NCI-H510A (cell line): ENCODE measurements around the gene CPNE5.

Experiments
- DNase-seq: peaks from one replicate; lab custom pipeline; 2025; lab: John Stamatoyannopoulos, UW

Gene CPNE5

GRCh38 chr6:36745836-36746235 lies 93.4 kb downstream of the CPNE5 start:
- no peak for DNase-seq

DNA sequence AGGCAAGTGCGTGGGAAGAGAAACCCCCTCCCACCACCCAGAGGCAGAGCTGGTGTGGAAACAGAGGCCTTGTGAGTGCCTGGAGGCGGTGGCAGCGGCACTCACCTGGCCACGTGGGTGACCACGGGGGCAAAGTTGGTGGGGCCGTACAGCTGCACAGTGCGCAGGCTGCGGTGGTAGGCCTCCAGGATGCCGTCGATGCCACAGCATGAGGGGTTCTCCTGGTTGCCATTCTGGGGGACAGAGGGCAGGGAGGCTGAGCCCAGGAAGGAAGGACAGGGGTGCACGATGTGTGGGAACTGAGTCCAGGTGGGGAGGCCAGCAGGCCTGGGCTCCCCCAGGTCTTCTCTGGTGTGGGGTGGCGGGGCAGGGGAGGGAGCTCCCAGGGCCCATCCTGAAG lies 94.0 kb downstream of the CPNE5 start:
- no peak for DNase-seq

DNA sequence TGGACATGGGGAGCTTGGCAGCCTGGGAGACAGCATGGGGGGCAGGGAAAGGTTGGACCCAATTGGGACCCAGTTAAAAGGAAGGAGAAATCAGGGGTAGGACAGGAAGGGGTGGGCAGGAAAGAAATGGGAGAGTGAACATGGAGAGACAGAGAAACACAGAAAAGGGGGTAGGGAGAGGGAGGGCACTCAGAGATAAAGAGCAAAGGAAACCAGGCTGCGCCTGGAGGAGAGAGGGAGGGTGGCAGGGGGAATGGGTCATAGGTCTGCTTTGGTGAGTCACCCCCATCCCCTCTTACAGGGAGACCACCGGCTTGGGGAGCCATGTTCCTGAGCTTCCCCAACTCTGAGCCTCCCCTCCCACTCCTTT lies 95.0 kb downstream of the CPNE5 start:
- no peak for DNase-seq

DNA sequence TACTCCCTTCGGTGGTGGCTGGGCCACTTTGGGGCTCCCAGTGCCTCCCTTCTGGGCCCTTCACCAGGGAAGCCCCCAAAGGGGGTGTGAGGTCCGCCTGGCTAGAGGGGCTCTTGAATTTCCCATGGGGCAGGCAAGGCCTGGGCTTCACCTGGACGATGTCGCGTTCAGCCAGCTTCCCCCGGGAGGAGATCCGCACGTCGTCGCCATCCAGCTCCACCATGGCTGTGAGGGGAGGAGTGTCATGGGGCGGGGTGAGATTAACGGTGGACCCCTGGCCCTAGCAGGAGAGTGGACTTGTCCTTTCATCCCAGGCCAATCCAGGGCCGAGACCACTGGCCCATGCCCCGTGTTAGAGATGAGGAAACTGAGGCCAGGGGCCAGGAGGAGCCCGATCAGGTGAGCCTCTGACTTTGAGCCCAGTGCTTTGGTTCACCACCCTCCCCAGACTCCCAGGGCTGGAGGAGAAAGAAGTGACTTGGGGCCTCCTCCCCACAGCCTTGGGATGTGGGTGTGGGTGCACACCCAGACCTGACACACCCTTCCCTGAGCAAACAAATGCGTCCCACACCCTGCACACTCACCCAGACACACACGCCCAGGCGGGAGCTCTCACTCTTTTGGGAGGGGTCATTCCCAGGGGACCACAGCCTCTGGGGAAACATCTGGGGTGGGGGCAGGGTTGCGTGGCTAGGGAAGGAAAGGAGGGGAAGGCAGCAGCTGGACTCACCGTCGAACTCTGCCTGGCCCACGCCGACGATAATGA lies 95.5 kb downstream of the CPNE5 start:
- DNase-seq: no peak

DNA sequence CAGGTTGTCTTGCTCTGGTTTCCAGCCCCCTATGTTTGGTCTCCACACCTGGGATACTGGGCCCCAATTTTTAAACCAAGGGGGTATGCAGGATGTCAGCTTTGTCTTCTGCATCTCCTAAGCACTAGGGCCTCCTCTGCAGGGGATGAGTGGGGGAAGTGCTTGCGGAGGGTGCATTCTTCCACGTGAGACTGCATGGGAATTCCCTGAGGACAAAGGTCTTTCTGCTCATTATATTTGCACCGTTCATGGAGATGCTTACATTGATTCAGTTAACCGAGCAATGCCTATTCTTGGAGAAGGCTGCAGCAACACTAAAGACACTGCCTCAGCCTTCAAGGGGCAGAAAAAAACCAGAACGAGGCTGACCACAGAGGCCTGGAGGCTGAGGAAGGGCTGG lies 96.2 kb downstream of the CPNE5 start:
- no peak for DNase-seq

DNA sequence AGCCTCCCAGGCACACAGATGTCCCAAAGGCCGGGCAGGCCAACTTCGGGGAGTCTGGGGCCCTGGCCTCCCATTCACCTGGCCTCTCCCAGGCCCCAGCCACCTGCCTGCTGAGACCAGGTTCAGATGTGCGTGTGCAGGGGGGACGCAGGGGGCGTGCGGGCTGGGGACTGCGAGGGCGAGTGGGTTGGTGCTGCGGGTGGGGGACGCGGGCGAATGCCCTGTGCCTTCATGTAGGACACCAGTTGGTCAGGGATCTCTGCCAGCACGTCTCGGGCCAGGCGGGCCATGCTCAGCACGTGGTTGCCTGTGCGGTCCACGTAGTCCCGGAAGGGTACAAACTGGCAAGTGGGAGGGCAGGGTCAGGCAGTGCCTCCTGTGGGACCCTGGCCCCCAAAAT lies 97.1 kb downstream of the CPNE5 start:
- no peak for DNase-seq

DNA sequence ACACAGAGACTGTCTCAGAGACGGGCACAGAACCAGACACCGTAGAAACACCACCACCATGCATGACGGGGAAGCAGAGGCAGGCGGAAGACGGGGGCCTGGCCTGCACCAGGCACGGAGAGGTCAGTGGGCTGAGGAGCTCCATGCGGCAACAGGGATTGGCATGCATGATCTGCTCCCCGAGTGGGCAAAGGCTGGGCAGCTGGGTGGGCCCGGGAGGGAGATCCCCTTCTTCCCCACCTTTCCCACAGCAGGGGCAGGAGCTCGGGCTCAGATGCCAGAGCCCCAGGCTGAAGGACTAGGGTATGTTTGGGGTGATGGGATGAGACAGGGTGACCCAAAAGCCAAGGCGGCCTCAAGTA lies 98.4 kb downstream of the CPNE5 start:
- DNase-seq: no peak

GRCh38 chr6:36739947-36740817 lies 99.1 kb downstream of the CPNE5 start:
- no peak for DNase-seq

- DNase-seq: no peak
These were observed 101.1 kb downstream of the CPNE5 start for GRCh38 chr6:36738108-36738507.

DNA sequence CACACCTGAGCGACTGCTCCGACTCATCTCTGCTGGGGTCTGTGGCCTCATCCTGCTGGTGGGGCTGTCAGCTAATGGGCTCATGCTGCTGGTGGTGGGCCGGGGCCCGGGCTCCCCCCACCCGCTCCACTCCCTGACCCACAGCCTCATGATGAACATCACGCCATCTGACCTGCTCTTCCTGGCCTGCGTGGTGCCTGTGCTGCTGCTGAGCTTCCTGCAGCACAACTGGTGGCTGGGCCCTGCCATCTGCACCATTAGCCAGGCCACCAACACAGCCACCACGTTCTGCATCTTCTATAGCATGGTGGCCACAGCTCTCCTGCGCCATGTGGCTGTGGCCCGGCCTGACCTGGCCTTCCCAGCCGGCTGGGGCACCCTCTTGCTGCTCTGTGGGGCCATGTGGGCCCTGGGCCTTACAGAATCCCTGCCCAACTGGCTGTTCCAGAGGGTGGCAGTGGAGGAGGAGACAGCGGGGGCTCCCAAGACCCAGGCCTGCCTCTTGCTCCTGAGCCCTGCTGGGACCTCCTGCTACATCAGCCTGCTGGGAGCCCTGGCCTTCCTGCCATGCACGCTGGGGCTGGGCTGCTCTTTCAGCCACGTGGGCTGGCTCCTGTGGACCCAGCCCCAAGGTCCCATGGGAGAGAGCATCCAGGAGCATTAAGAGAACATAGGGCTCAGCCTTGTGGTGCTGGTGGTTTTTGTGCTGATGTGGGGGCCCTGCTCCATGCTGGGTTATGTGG lies 102.0 kb downstream of the CPNE5 start:
- no peak for DNase-seq

DNA sequence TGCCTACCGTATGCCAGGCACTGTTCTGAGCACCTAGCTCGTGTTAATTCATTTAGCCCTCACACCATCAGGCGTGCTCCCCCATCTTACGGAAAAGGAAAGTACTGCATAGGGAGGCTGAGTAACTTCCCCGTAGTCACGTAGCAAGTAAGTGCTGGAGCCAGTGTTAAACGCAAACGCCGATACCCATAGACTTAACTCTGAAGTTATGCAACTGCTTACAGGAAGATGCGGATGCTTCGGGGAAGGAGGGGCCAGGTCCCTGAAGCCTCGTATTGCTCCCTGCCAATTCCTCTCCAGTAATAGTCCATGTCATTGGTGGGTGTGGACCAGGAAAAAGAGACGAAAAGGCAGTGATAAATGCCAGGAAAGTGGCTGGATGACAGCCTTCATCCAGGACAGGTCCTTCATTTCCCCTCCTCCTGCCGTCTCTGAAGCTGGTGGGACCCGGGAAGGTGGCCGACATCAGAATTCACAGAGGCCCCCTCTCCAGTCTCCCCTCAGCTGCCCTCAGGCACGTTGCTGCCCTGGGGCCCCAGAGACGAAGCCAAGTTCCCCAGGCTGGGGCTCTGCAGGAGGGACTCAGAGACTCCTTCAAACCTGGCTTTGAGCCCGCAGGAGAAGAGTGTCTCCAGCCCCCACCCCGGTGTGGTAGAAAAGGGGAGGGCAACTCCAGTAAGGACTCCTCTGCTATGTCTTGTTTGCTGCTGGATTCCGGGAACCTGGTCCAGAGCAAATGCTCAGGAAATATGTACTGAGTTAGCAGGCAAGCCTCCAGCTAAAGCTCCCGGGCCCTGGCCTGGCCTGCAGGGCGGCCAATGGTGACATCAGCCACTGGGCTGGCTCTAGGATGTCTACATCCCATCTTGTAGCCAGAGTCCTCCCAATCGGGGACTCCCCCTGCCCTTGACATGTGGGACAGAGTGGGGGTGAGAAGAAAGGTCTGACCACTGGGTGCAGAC lies 103.9 kb downstream of the CPNE5 start:
- no peak for DNase-seq

DNA sequence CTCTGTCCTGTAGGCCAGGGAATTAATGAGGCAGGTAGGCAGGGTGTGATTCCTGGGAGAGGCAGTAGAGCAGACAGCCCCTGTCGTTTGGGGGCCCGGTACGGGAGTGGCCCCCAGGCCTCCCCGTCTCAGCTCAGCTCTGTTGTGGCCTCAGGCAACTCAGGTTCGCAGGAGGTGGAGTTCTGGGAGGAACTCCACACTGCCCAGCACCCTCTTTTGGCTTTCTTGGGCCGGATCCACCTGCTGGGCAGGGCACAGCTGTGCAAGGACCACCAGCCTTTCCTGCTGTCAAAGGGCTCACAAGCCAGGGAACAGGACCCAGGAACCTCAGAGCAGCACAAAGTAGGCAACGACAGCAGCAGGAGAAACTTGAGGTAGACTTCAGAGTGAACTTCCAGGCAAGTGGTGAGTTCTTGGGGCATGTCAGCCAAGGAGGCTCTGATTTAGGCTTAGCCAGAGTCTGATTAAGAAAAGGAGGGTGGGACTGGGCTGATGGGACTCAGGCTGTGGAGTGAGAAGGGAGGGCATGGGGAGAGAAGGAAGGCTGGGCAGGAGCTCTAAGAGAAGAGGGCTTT lies 104.7 kb downstream of the CPNE5 start:
- DNase-seq: no peak

GRCh38 chr6:36733300-36733699 lies 105.9 kb downstream of the CPNE5 start:
- no peak for DNase-seq

- DNase-seq: no peak
These were observed 107.5 kb downstream of the CPNE5 start for GRCh38 chr6:36731622-36732310.

- DNase-seq: no peak
These were observed 108.5 kb downstream of the CPNE5 start for GRCh38 chr6:36730424-36731380.

GRCh38 chr6:36729161-36729524 lies 110.1 kb downstream of the CPNE5 start:
- DNase-seq: no peak

DNA sequence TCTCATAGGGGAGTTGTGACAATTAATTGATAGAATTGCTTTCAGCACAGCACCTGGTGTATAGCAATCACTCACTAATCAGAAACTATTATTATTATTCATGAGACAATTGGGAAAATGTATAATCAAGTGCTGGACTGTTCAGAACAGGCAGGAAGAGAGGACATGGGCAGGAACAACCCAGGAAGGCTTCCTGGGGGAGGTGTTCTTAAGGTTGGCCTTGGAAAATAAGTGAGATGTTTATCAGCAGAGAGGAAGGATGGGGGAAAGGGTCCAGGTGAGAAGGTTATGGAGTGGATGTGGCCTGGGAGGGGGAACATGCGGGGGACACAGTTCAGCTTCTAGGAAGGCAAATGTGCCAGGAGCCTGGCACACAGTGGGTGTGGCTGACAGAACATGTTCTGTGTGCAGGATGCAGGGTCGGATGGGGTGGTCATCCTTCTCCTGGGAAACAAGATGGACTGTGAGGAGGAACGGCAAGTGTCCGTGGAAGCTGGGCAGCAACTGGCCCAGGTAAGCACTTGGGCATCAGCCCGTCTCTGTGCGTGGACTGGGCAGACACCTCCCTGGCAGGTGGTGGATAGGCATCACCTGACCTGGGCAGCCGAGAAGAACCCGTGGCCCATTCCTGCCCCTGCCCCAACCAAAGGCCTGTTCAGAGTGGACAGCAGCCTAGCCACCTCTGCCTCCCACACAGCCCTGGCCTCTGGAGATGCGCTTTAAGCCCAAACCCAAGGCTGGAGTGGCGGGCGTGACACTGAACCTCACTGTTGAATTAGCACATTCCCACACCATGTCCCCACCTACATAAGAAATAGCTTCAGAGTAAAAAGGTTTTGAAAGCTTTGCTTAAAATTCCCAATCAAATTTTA lies 110.7 kb downstream of the CPNE5 start:
- DNase-seq: no peak

GRCh38 chr6:36727505-36728021 lies 111.7 kb downstream of the CPNE5 start:
- DNase-seq: peak; percentile 81
